HEK293T (cell line): ENCODE data around the gene BRMS1.
"Not testable (repeated sequence)": the region's sequence is repeated elsewhere in the genome, so short reads cannot be mapped to it uniquely, and the experiment has no call there.

Experiments used
- CTCF ChIA-PET: fragments of 350-600 bp; formaldehyde crosslinking; extraction: SDS; loops from one replicate; lab custom pipeline; 2021; ENCODE audit warnings: antibody characterized with exemption, inconsistent platforms; lab: Yijun Ruan, JAX
- POLR2A ChIA-PET: fragments of 350-600 bp; formaldehyde crosslinking; extraction: SDS; loops from one replicate; lab custom pipeline; 2020; ENCODE audit warnings: antibody characterized with exemption, inconsistent platforms; lab: Yijun Ruan, JAX
- DNase-seq: peaks from one replicate; pipeline ENCODE4 v3.0.0; 2012; ENCODE audit warnings: mixed read lengths; ENCODE audit errors: extremely low spot score
- ARNT ChIP-seq: fragments of 450-650 bp; IDR thresholded peaks from 2 replicates; pipeline ENCODE4 v1.6.1; 2017; ENCODE audit warnings: mild to moderate bottlenecking
- BHLHE40 ChIP-seq: fragments of 450-650 bp; IDR thresholded peaks from 2 replicates; pipeline ENCODE4 v1.6.1; 2016; ENCODE audit warnings: mild to moderate bottlenecking, moderate library complexity, borderline replicate concordance
- CTBP1 ChIP-seq: fragments of 450-650 bp; IDR thresholded peaks from 2 replicates; pipeline ENCODE4 v1.6.1; 2016; ENCODE audit warnings: borderline replicate concordance
- ELF4 ChIP-seq: fragments of 450-650 bp; IDR thresholded peaks from 2 replicates; pipeline ENCODE4 v1.6.1; 2017; ENCODE audit warnings: antibody characterized with exemption
- FOXA1 ChIP-seq: fragments of 450-650 bp; IDR thresholded peaks from 2 replicates; pipeline ENCODE4 v1.6.1; 2016; ENCODE audit warnings: mild to moderate bottlenecking
- FOXK2 ChIP-seq: fragments of 450-650 bp; IDR thresholded peaks from 2 replicates; pipeline ENCODE4 v1.6.1; 2016; ENCODE audit warnings: mild to moderate bottlenecking
- FOXM1 ChIP-seq: fragments of 450-650 bp; IDR thresholded peaks from 2 replicates; pipeline ENCODE4 v1.6.1; 2017; ENCODE audit warnings: mild to moderate bottlenecking, borderline replicate concordance
- HDGF ChIP-seq: fragments of 450-650 bp; IDR thresholded peaks from 2 replicates; pipeline ENCODE4 v1.6.1; 2017; ENCODE audit warnings: antibody characterized with exemption, borderline replicate concordance
- L3MBTL2 ChIP-seq: fragments of 450-650 bp; conservative IDR thresholded peaks from 2 replicates; pipeline ENCODE4 v1.6.1; 2016; ENCODE audit warnings: mild to moderate bottlenecking
- LEF1 ChIP-seq: fragments of 450-650 bp; IDR thresholded peaks from 2 replicates; pipeline ENCODE4 v1.6.1; 2017; ENCODE audit warnings: mild to moderate bottlenecking, borderline replicate concordance
- NFRKB ChIP-seq: fragments of 450-650 bp; IDR thresholded peaks from 2 replicates; pipeline ENCODE4 v1.6.1; 2016; ENCODE audit warnings: mild to moderate bottlenecking, moderate library complexity
- PKNOX1 ChIP-seq: fragments of 450-650 bp; IDR thresholded peaks from 2 replicates; pipeline ENCODE4 v1.6.1; 2016
- SP1 ChIP-seq: fragments of 450-650 bp; IDR thresholded peaks from 2 replicates; pipeline ENCODE4 v1.6.1; 2017
- SUZ12 ChIP-seq: fragments of 450-650 bp; IDR thresholded peaks from 2 replicates; pipeline ENCODE4 v1.6.1; 2016; ENCODE audit warnings: mild to moderate bottlenecking
- TARDBP ChIP-seq: fragments of 450-650 bp; IDR thresholded peaks from 2 replicates; pipeline ENCODE4 v1.6.1; 2016
- ZNF384 ChIP-seq: fragments of 450-650 bp; IDR thresholded peaks from 2 replicates; pipeline ENCODE4 v1.6.1; 2016

BRMS1 gene

GRCh38 chr11:66373690-66374287 lies 28.9 kb upstream of the BRMS1 start:
- TF ChIP-seq ZNF384: peak; percentile 63
- CTCF ChIA-PET: interaction anchor here (1.0 to 1.3 kb wide), 4 partner anchors 11 to 16 kb away, joined by 3 to 8 read pairs (median 4); no protein-coding TSS in a partner anchor

DNA sequence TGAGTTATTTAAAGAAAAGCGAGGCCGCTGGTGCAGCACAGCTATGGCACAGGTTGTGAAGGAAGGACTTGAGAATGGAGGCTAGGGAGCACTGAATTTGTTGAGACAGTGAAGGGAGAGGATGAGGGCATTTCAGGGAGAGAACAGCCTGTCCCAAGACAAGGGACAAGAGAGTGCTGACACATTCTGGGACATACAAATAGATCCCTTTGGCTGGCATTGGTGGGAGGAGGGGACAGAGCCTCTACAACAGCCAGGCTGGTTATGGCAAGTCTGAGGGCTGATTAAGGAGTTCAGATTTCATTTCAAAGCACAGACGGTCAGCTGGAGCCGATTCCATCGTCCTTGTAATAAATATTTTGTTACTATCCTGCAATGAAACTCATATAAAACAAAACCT lies 28.4 kb upstream of the BRMS1 start:
- TF ChIP-seq SUZ12 (no peak), SP1 (no peak), ZNF384 (no peak), ELF4 (no peak), NFRKB (no peak), FOXA1 (no peak), ARNT (no peak), CTBP1 (no peak), L3MBTL2 (no peak), BHLHE40 (no peak), PKNOX1 (no peak), TARDBP (no peak), FOXM1 (no peak), FOXK2 (no peak), LEF1 (no peak), HDGF (no peak)
- ChIA-PET CTCF (interaction anchor here (1.2 to 1.3 kb wide), 2 partner anchors 13 to 16 kb away, joined by 4 to 8 read pairs; no protein-coding TSS in a partner anchor), POLR2A (interaction anchor here (1.0 kb wide), 2 partner anchors 13 to 84 kb away, joined by 3 read pairs; partner anchors contain the start of gene YIF1A)
- DNase-seq: peak; percentile 4

More at GRCh38 chr11:66373690-66374287, 28.9 kb upstream of the BRMS1 start:
- POLR2A ChIA-PET: interaction anchor here (1.0 kb wide), 2 partner anchors 13 to 85 kb away, joined by 3 read pairs; partner anchors contain the start of gene YIF1A
- DNase-seq: not testable (repeated sequence)

DNA sequence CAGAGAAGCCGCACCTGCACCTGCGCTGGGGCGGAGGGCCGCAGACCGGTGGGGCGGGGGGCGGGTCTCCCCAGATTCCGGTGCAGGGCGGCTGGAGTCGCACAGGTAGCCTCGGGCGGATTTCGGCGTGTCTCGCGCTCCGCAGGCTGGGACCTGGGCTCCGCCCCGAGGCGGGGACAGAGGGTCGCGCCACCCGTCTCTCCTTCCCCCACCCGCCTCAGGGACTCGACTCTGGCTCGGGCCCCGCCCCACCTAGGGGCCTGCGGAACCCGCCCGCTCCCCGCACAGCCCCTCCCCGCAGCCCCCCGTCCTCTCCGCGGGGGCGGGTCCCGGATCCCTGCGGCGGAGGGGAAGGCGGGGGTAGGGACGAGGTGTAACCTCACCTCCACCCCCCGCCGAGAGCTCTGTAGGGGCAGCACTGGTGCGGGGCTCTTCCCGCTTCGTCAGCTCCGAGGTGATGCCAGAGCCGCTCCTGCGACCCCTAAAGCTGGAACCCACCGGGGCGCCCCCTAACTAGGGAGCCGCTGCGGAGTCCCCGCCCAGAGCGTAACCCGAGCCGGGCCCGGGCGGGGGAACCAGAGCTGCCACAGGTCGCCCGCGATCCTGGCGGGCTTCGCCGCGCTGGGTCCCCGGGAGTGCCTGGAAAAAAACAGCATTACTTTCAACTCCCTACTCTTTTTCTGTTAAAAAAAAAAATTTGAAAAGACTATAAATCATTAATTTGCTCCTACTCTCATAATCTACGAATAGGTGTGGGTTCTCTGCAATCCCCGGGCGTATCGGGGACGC lies 26.9 kb upstream of the BRMS1 start, which contains the start of gene SLC29A2:
SLC29A2 (minus strand) TSS at position 134 of the 789 bp plus-strand sequence. CDS start 169 bp downstream, outside the sequence.
- CTCF ChIA-PET: interaction anchor here (0.6 to 1.1 kb wide), 5 partner anchors 14 to 89 kb away, joined by 3 to 5 read pairs (median 4); partner anchors contain the start of gene MRPL11
- DNase-seq: peak; percentile 85
- TF ChIP-seq HDGF: no peak
- peak; percentile 33; the same call in 1 of the 2 replicates for TF ChIP-seq PKNOX1
- POLR2A ChIA-PET: interaction anchor here (0.9 to 3.2 kb wide), 7 partner anchors 8 to 60 kb away, joined by 3 to 19 read pairs (median 5); partner anchors contain the start of genes B4GAT1 and BRMS1

GRCh38 chr11:66369073-66369894 lies 24.4 kb upstream of the BRMS1 start:
- ChIA-PET CTCF (interaction anchor here (1.0 to 1.4 kb wide), 3 partner anchors 16 to 58 kb away, joined by 3 to 6 read pairs (median 4); no protein-coding TSS in a partner anchor), POLR2A (interaction anchor here (0.6 to 3.2 kb wide), 4 partner anchors 16 to 385 kb away, joined by 3 to 19 read pairs (median 12); partner anchors contain the start of genes B4GAT1, BRMS1 and YIF1A)
- DNase-seq: no peak
- no peak for TF ChIP-seq CTBP1
- TF ChIP-seq BHLHE40: no peak
- no peak for TF ChIP-seq PKNOX1
- no peak for TF ChIP-seq SUZ12
- no peak for TF ChIP-seq SP1
- no peak for TF ChIP-seq HDGF
- no peak for TF ChIP-seq ZNF384
- no peak for TF ChIP-seq L3MBTL2
- TF ChIP-seq TARDBP: no peak
- no peak for TF ChIP-seq ELF4

- DNase-seq: no peak
- TF ChIP-seq SP1 (no peak), ELF4 (no peak), BHLHE40 (no peak), L3MBTL2 (no peak), NFRKB (no peak), ZNF384 (no peak), TARDBP (no peak), SUZ12 (no peak), FOXA1 (no peak), CTBP1 (no peak)
- ChIA-PET CTCF (no interaction called here), POLR2A (no interaction called here)
These were observed 23.6 kb upstream of the BRMS1 start for GRCh38 chr11:66368484-66368883.
